DND-41 (cell line): Measurements from ENCODE around the gene NAA10.
A peak's percentile ranks its signal among the peaks of the same experiment; 100 is the strongest.

Experiments used
- ATAC-seq: fragments of 200-7000 bp; cut with Tn5 transposase; 3 replicates; pipeline ENCODE4 v1.9.1; 2021; ENCODE audit warnings: low read depth; ENCODE audit not compliant: insufficient read depth
- DNase-seq: peaks from one replicate; pipeline ENCODE4 v3.0.0-alpha.2; 2020
- H2AFZ ChIP-seq: 2 replicates; pipeline ENCODE4 v1.6.0; 2012; ENCODE audit warnings: low read depth, low read length
- H3K27ac ChIP-seq: 2 replicates; pipeline ENCODE4 v1.5.1; 2012; ENCODE audit warnings: low read length, inconsistent platforms
- H3K27me3 ChIP-seq: fragments of 200-600 bp; sonication (generic); 2 replicates; pipeline ENCODE4 v1.6.0; 2012; ENCODE audit warnings: low read length, mild to moderate bottlenecking, inconsistent platforms; ENCODE audit not compliant: insufficient read depth, poor library complexity
- H3K36me3 ChIP-seq: 2 replicates; pipeline ENCODE4 v1.5.1; 2012; ENCODE audit warnings: low read length, inconsistent platforms; ENCODE audit not compliant: insufficient read depth
- H3K4me1 ChIP-seq: 2 replicates; pipeline ENCODE4 v1.5.1; 2012; ENCODE audit warnings: mild to moderate bottlenecking, low read length; ENCODE audit not compliant: insufficient read depth
- H3K4me2 ChIP-seq: 2 replicates; pipeline ENCODE4 v1.6.0; 2012; ENCODE audit warnings: mild to moderate bottlenecking, moderate library complexity, low read length, inconsistent platforms; ENCODE audit not compliant: insufficient read depth
- H3K4me3 ChIP-seq, 2 experiments: fragments of 200-600 bp in 1 of 2; shearing (Covaris generic) in 1 of 2; 2 replicates each; pipeline ENCODE4 v1.5.1; 2012 to 2016; ENCODE audit warnings: inconsistent platforms in 2 of 2, low read length in 2 of 2, mild to moderate bottlenecking in 2 of 2, low read depth in 1 of 2, moderate library complexity in 1 of 2
- H3K79me2 ChIP-seq: 2 replicates; pipeline ENCODE4 v1.6.0; 2012; ENCODE audit warnings: low read length, inconsistent platforms; ENCODE audit not compliant: insufficient read depth
- H3K9ac ChIP-seq: 2 replicates; pipeline ENCODE4 v1.6.0; 2012; ENCODE audit warnings: low read depth, mild to moderate bottlenecking, inconsistent platforms, low read length, moderate library complexity
- H3K9me3 ChIP-seq: 2 replicates; pipeline ENCODE4 v1.5.1; 2012; ENCODE audit warnings: low read length, moderate library complexity, mild to moderate bottlenecking, inconsistent platforms; ENCODE audit not compliant: insufficient read depth, severe bottlenecking
- H4K20me1 ChIP-seq: 2 replicates; pipeline ENCODE4 v1.6.0; 2012; ENCODE audit warnings: low read length; ENCODE audit not compliant: insufficient read depth
- CTCF ChIP-seq: IDR thresholded peaks from 2 replicates; pipeline ENCODE4 v1.5.1; 2012; ENCODE audit warnings: borderline replicate concordance, low read length, moderate library complexity, mild to moderate bottlenecking; ENCODE audit not compliant: poor library complexity, severe bottlenecking; ENCODE audit errors: extremely low read depth
- EZH2 ChIP-seq: IDR thresholded peaks from 3 replicates; pipeline ENCODE4 v1.6.1; 2012; ENCODE audit warnings: borderline replicate concordance, low read depth, mild to moderate bottlenecking, moderate library complexity, low read length, inconsistent platforms; ENCODE audit not compliant: severe bottlenecking

Gene NAA10

GRCh38 chrX:153967536-153968224, 32.8 kb upstream of the NAA10 start:
- ATAC-seq (no peak), DNase-seq (no peak)
- no peaks in the 10 kb centered on the region for H3K9me3 ChIP-seq
- peak overlapping the region; percentile 67 for H3K4me2 ChIP-seq
- no peaks in the 10 kb centered on the region for H3K27me3 ChIP-seq
- no peak overlapping the region for H2AFZ ChIP-seq
- H3K9ac ChIP-seq = peak overlapping the region; percentile 99
- peak overlapping the region; percentile 96 for H3K27ac ChIP-seq
- TF ChIP-seq CTCF (no peak), EZH2 (no peak)
- peak overlapping the region in 1 of 2 experiments; percentile 90; a peak in 3 of 4 replicates for H3K4me3 ChIP-seq
- H4K20me1 ChIP-seq = peaks cover 72% of the 10 kb centered on the region
- H3K36me3 ChIP-seq = peaks cover 70% of the 10 kb centered on the region
- peaks cover 33% of the 10 kb centered on the region for H3K4me1 ChIP-seq
- H3K79me2 ChIP-seq = peaks cover 87% of the 10 kb centered on the region

GRCh38 chrX:153966841-153967535, 32.2 kb upstream of the NAA10 start:
- ATAC-seq (no peak), DNase-seq (no peak)
- peak overlapping the region; percentile 67 for H3K4me2 ChIP-seq
- peak overlapping the region; percentile 99; the same call in 1 of the 2 replicates for H3K9ac ChIP-seq
- no peak overlapping the region for H2AFZ ChIP-seq
- no peaks in the 10 kb centered on the region for H3K9me3 ChIP-seq
- H3K79me2 ChIP-seq = peaks cover 94% of the 10 kb centered on the region
- peaks cover 33% of the 10 kb centered on the region for H3K4me1 ChIP-seq
- peaks cover 77% of the 10 kb centered on the region for H3K36me3 ChIP-seq
- peak overlapping the region in 1 of 2 experiments; percentile 90; a peak in 2 of 4 replicates for H3K4me3 ChIP-seq
- no peaks in the 10 kb centered on the region for H3K27me3 ChIP-seq
- peaks cover 79% of the 10 kb centered on the region for H4K20me1 ChIP-seq
- H3K27ac ChIP-seq = peak overlapping the region; percentile 96
- TF ChIP-seq CTCF = no peak
- no peak for TF ChIP-seq EZH2

- Histone ChIP-seq H3K9me3 (no peaks in the 10 kb centered on the region), H3K27me3 (no peaks in the 10 kb centered on the region), H3K4me2 (peak overlapping the region; percentile 67), H3K9ac (0 out of 2 replicates have a peak overlapping the region, but pooled peaks have one; percentile 99), H3K4me3 (peak overlapping the region in 1 of 2 experiments; percentile 90; a peak in 1 of 4 replicates), H3K27ac (peak overlapping the region; percentile 96; the same call in 1 of the 2 replicates), H3K79me2 (peaks cover 98% of the 10 kb centered on the region), H4K20me1 (peaks cover 86% of the 10 kb centered on the region), H3K4me1 (peaks cover 33% of the 10 kb centered on the region), H2AFZ (no peak overlapping the region), H3K36me3 (peaks cover 84% of the 10 kb centered on the region)
- no peak for DNase-seq
- TF ChIP-seq EZH2 (no peak), CTCF (no peak)
- no peak for ATAC-seq
These were observed 31.4 kb upstream of the NAA10 start for GRCh38 chrX:153966283-153966688.
